ENCODE results near the gene SCYL1. TPM values are rescaled to one million over a fixed set of nuclear protein-coding genes. Genes with fewer than 3 reads are reported as not detected.

Gene SCYL1
- total and polyA plus RNA-seq, 2 of the 4 experiments (the other 2 are of a cell fraction), result 96.4 to 150 TPM

DNA sequence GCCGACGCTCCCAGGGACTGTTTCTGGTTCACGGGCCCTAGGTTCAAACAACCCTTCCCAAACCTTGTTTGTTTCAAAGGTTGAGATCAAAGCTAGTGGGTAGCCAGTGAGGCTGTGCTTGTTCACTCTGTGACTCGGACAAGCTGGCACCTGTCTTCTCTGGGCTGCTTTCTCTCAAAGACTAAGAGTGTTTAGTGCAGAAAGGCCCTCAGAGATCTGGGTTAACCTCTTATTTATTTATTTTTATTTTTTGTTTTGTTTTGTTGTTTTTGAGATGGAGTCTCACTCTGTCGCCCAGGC, 39.0 kb upstream of the SCYL1 start:
- Histone ChIP-seq H3K14ac (replicated peaks; ENCODE audit: low read depth, low read length) (peak overlapping the region; percentile 86), H3K9me3 (ENCODE audit: control insufficient read depth, insufficient read depth, low read length) (no peaks in the 10 kb centered on the region), H3K4me3 (ENCODE audit: insufficient read depth, low read depth, low read length) (no peak overlapping the region), H3K27ac (ENCODE audit: insufficient read depth, low read length) (peak overlapping the region; percentile 75; the same call in 1 of the 2 replicates), H3K79me1 (ENCODE audit: low read depth in 1 of 2, low read length in 2 of 2) (peaks cover 18 to 60% of the 10 kb centered on the region in 2 experiments), H2AFZ (replicated peaks; ENCODE audit: low read length, poor library complexity) (peak overlapping the region; percentile 46), H4K5ac (ENCODE audit: low read depth, low read length) (peak overlapping the region; percentile 43; the same call in 1 of the 2 replicates), H4K20me1 (ENCODE audit: insufficient read depth, low read length) (no peaks in the 10 kb centered on the region), H3K4ac (ENCODE audit: low read depth, low read length) (peak overlapping the region; percentile 94), H3K9ac (ENCODE audit: low read depth, low read length) (no peak overlapping the region; the same call in 1 of the 2 replicates), H2AK9ac (replicated peaks; ENCODE audit: low read depth, low read length, poor library complexity) (peak overlapping the region; percentile 94), H3K27me3 (ENCODE audit: control insufficient read depth, insufficient read depth, low read length) (no peaks in the 10 kb centered on the region), H2BK15ac (ENCODE audit: low read depth, low read length) (peak overlapping the region; percentile 94; the same call in 2 of the 3 replicates), H4K8ac (ENCODE audit: low read depth in 2 of 2, low read length in 2 of 2) (peak overlapping the region in 1 of 2 experiments; percentile 77; a peak in 2 of 4 replicates), H2AK5ac (ENCODE audit: low read depth, low read length) (peak overlapping the region; percentile 93), H4K91ac (ENCODE audit: insufficient read depth, low read depth, low read length) (peak overlapping the region; percentile 43), H2BK5ac (ENCODE audit: low read depth, low read length, poor library complexity, severe bottlenecking) (peak overlapping the region; percentile 60), H3K18ac (ENCODE audit: low read depth, low read length) (peak overlapping the region; percentile 48), H3K4me1 (ENCODE audit: control insufficient read depth, insufficient read depth, low read length) (peaks cover 38% of the 10 kb centered on the region), H3K9me1 (ENCODE audit: insufficient read depth, low read length) (peaks cover 20% of the 10 kb centered on the region), H3K4me2 (ENCODE audit: low read depth, low read length) (peak overlapping the region; percentile 16; the same call in 1 of the 2 replicates), H3K36me3 (ENCODE audit: control insufficient read depth, insufficient read depth, low read length) (no peaks in the 10 kb centered on the region), H3K23ac (ENCODE audit: low read depth, low read length) (peak overlapping the region; percentile 89; the same call in 1 of the 2 replicates), H2BK120ac (ENCODE audit: low read depth, low read length) (peak overlapping the region; percentile 93), H2BK20ac (ENCODE audit: low read depth, low read length) (peak overlapping the region; percentile 97), H3K56ac (ENCODE audit: extremely low read depth, insufficient read depth, low read length) (0 out of 2 replicates have a peak overlapping the region, but pooled peaks have one; percentile 36)
- intact Hi-C loops (cut with micrococcal nuclease), result no loop called here
- in situ Hi-C loops (cut with MboI; ENCODE audit: low sequenced_read_pairs), result no loop called here
- TF ChIP-seq BHLHE40 (IDR thresholded peaks at IDR 0.05; ENCODE audit: low read depth, low read length), result no peak
- TF ChIP-seq NFE2L2 (IDR thresholded peaks at IDR 0.05; ENCODE audit: low read depth, low read length), result no peak
- no peak for TF ChIP-seq MAZ (IDR thresholded peaks at IDR 0.05; ENCODE audit: borderline replicate concordance, low read depth, low read length)
- TF ChIP-seq RFX5 (IDR thresholded peaks at IDR 0.05; ENCODE audit: low read depth, low read length), result no peak
- TF ChIP-seq FOS (IDR thresholded peaks at IDR 0.05; ENCODE audit: low read depth, low read length), result no peak
- no peak for TF ChIP-seq CHD1 (IDR thresholded peaks at IDR 0.05; ENCODE audit: low read depth, low read length)
- TF ChIP-seq MAFK (IDR thresholded peaks at IDR 0.05; ENCODE audit: low read depth, low read length), result no peak
- TF ChIP-seq SMC3 (IDR thresholded peaks at IDR 0.05; ENCODE audit: low read depth, low read length), result no peak
- no peak for TF ChIP-seq POLR2A (IDR thresholded peaks at IDR 0.05; ENCODE audit: low read depth, low read length)
- no peak for TF ChIP-seq RCOR1 (IDR thresholded peaks at IDR 0.05; ENCODE audit: insufficient replicate concordance, low read length)
- TF ChIP-seq, protein P1, sequence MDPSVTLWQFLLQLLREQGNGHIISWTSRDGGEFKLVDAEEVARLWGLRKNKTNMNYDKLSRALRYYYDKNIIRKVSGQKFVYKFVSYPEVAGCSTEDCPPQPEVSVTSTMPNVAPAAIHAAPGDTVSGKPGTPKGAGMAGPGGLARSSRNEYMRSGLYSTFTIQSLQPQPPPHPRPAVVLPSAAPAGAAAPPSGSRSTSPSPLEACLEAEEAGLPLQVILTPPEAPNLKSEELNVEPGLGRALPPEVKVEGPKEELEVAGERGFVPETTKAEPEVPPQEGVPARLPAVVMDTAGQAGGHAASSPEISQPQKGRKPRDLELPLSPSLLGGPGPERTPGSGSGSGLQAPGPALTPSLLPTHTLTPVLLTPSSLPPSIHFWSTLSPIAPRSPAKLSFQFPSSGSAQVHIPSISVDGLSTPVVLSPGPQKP (IDR thresholded peaks at IDR 0.05; ENCODE audit: borderline replicate concordance, low read depth, low read length), result no peak
- TF ChIP-seq MXI1 (IDR thresholded peaks at IDR 0.05; ENCODE audit: borderline replicate concordance, low read depth, low read length), result no peak
- TF ChIP-seq CEBPB (IDR thresholded peaks at IDR 0.05; ENCODE audit: low read depth, low read length), result no peak
- TF ChIP-seq, protein P2, sequence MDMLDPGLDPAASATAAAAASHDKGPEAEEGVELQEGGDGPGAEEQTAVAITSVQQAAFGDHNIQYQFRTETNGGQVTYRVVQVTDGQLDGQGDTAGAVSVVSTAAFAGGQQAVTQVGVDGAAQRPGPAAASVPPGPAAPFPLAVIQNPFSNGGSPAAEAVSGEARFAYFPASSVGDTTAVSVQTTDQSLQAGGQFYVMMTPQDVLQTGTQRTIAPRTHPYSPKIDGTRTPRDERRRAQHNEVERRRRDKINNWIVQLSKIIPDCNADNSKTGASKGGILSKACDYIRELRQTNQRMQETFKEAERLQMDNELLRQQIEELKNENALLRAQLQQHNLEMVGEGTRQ (IDR thresholded peaks at IDR 0.05; ENCODE audit: low read depth, low read length), result no peak
- TF ChIP-seq RAD21 (IDR thresholded peaks at IDR 0.05; ENCODE audit: low read length), result no peak
- TF ChIP-seq, protein P3, sequence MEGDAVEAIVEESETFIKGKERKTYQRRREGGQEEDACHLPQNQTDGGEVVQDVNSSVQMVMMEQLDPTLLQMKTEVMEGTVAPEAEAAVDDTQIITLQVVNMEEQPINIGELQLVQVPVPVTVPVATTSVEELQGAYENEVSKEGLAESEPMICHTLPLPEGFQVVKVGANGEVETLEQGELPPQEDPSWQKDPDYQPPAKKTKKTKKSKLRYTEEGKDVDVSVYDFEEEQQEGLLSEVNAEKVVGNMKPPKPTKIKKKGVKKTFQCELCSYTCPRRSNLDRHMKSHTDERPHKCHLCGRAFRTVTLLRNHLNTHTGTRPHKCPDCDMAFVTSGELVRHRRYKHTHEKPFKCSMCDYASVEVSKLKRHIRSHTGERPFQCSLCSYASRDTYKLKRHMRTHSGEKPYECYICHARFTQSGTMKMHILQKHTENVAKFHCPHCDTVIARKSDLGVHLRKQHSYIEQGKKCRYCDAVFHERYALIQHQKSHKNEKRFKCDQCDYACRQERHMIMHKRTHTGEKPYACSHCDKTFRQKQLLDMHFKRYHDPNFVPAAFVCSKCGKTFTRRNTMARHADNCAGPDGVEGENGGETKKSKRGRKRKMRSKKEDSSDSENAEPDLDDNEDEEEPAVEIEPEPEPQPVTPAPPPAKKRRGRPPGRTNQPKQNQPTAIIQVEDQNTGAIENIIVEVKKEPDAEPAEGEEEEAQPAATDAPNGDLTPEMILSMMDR (conservative IDR thresholded peaks at IDR 0.05; ENCODE audit: low read depth, low read length), result no peak
- no peak for DNase-seq
- ATAC-seq (ENCODE audit: low read depth), result no peak
- BruUV-seq (replicated peaks), result no TSS peak
- ChIA-PET POLR2A (ENCODE audit: unreplicated experiment) (interaction anchor here (1.1 to 9.6 kb wide), 2 partner anchors 10 to 17 kb away, joined by 3 to 400 read pairs; partner anchors contain the start of gene MALAT1), CTCF (no interaction called here)
- dilution Hi-C loops (cut with HindIII; ENCODE audit: low sequenced_read_pairs, unreplicated experiment), result no loop called here
- no CpG with 5 or more reads among the region's 5 CpGs for WGBS, 2 experiments (ENCODE audit: extremely low coverage in 2 of 2, insufficient read length in 1 of 2)

All from IMR-90 (cell line).